Measurements from ENCODE around the gene FAM236A.
"Not testable (repeated sequence)": the region's sequence is repeated elsewhere in the genome, so short reads cannot be mapped to it uniquely, and the experiment has no call there.

DNA sequence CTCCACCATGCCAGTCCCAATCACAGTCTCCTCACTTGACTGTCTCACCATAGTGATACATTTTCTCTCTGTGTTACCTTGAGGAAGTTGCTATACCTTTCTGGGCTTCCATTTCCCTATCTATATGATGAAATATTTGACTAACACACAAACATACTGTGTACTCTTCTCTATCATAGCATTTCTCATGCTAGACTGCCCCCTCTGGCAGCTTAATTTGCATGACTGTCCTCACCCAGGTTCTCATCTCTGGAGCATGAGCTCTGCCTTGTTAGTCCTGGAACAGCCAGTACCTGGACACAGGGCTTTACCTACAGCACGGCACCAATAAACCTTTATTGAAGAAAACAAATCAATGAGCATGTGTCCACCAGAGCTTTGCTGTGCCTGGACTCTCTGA, 5.7 kb upstream of the FAM236A start:
- TF ChIP-seq, protein P1, sequence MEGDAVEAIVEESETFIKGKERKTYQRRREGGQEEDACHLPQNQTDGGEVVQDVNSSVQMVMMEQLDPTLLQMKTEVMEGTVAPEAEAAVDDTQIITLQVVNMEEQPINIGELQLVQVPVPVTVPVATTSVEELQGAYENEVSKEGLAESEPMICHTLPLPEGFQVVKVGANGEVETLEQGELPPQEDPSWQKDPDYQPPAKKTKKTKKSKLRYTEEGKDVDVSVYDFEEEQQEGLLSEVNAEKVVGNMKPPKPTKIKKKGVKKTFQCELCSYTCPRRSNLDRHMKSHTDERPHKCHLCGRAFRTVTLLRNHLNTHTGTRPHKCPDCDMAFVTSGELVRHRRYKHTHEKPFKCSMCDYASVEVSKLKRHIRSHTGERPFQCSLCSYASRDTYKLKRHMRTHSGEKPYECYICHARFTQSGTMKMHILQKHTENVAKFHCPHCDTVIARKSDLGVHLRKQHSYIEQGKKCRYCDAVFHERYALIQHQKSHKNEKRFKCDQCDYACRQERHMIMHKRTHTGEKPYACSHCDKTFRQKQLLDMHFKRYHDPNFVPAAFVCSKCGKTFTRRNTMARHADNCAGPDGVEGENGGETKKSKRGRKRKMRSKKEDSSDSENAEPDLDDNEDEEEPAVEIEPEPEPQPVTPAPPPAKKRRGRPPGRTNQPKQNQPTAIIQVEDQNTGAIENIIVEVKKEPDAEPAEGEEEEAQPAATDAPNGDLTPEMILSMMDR (IDR thresholded peaks at IDR 0.05), result not testable (repeated sequence)
- not testable (repeated sequence) for TF ChIP-seq POLR2A (IDR thresholded peaks at IDR 0.05)

All from Peyer's patch (tissue), 4 donors.